ENCODE measurements around the gene ENPP1.

ENPP1 gene

GRCh38 chr6:131937703-131938631 is 130.1 kb downstream of the ENPP1 start:
- no peak for TF ChIP-seq CTCF (conservative IDR thresholded peaks at IDR 0.05; ENCODE audit: low read depth, low read length)
- no peak overlapping the region for H3K4me3 ChIP-seq (ENCODE audit: low read depth, low read length)
- peak; percentile 99 for DNase-seq (ENCODE audit: low read depth)

Measured in choroid plexus epithelial cell (primary cell).